Measurements from ENCODE around the gene CDC5L. TPM values are rescaled to one million over a fixed set of nuclear protein-coding genes. Genes with fewer than 3 reads are reported as not detected.

The CDC5L gene
- polyA plus RNA-seq, 1 of the 3 experiments (the other 2 are of a cell fraction), result 6.0 TPM

- Histone ChIP-seq H3K4me2 (no peak overlapping the region), H3K9me3 (no peaks in the 10 kb centered on the region), H3K36me3 (replicated peaks in 1 of 2; ENCODE audit: control insufficient read depth in 1 of 2, insufficient read depth in 2 of 2, low read length in 1 of 2) (peaks cover 65 to 80% of the 10 kb centered on the region in 2 experiments), H4K20me1 (ENCODE audit: insufficient read depth) (no peaks in the 10 kb centered on the region), H3K9me2 (no peaks in the 10 kb centered on the region), H3K4me1 (ENCODE audit: control insufficient read depth in 1 of 2, insufficient read depth in 2 of 2, low read depth in 1 of 2, low read length in 1 of 2) (no peaks in the 10 kb centered on the region), H3K27ac (ENCODE audit: low read depth in 2 of 2, low read length in 1 of 2) (no peak overlapping the region), H3K4me3 (ENCODE audit: low read depth in 2 of 2, low read length in 1 of 2) (no peak overlapping the region), H3K27me3 (ENCODE audit: insufficient read depth) (no peaks in the 10 kb centered on the region), H3F3A (replicated peaks; ENCODE audit: insufficient read depth) (peaks cover 4% of the 10 kb centered on the region), H3K9ac (no peak overlapping the region), H3K79me2 (ENCODE audit: insufficient read depth) (no peaks in the 10 kb centered on the region; the same call in 1 of the 2 replicates), H2AFZ (ENCODE audit: low read depth) (no peak overlapping the region)
- ChIA-PET POLR2A (no interaction called here), CTCF (no interaction called here)
- TF ChIP-seq REST (IDR thresholded peaks at IDR 0.05; ENCODE audit: low read depth, low read length) (no peak), SIN3A (IDR thresholded peaks at IDR 0.05; ENCODE audit: borderline replicate concordance, low read depth, low read length) (no peak), FOSL2 (IDR thresholded peaks at IDR 0.05; ENCODE audit: borderline replicate concordance, low read depth) (no peak), NRF1 (IDR thresholded peaks at IDR 0.05; ENCODE audit: low read depth, low read length) (no peak), EZH2phosphoT487 (IDR thresholded peaks at IDR 0.05; ENCODE audit: borderline replicate concordance, low read depth) (no peak), MAX (IDR thresholded peaks at IDR 0.05; ENCODE audit: low read depth) (no peak), RAD21 (IDR thresholded peaks at IDR 0.05; ENCODE audit: low read length) (no peak), MEF2A (IDR thresholded peaks at IDR 0.05; ENCODE audit: borderline replicate concordance, low read depth) (no peak)
- DNase-seq, result no peak
These were observed 35.8 kb downstream of the CDC5L start for GRCh38 chr6:44423306-44423705.

- no peak overlapping the region for H3K4me3 ChIP-seq (ENCODE audit: low read depth in 2 of 2, low read length in 1 of 2)
- no peaks in the 10 kb centered on the region; the same call in 1 of the 2 replicates for H3K79me2 ChIP-seq (ENCODE audit: insufficient read depth)
- ChIA-PET CTCF (interaction anchor here (1.0 to 14.1 kb wide), 5 partner anchors 34 to 158 kb away, joined by 3 to 154 read pairs (median 6); no protein-coding TSS in a partner anchor), POLR2A (no interaction called here)
- no peaks in the 10 kb centered on the region for H3K4me1 ChIP-seq (ENCODE audit: control insufficient read depth in 1 of 2, insufficient read depth in 2 of 2, low read depth in 1 of 2, low read length in 1 of 2)
- H3K36me3 ChIP-seq (replicated peaks in 1 of 2; ENCODE audit: control insufficient read depth in 1 of 2, insufficient read depth in 2 of 2, low read length in 1 of 2), result peaks cover 62 to 78% of the 10 kb centered on the region in 2 experiments
- H3K4me2 ChIP-seq, result no peak overlapping the region
- DNase-seq, result no peak
- 99% methylated on average over 6 of the region's 6 CpGs for WGBS (ENCODE audit: low lambda C conversion rate)
- no peaks in the 10 kb centered on the region for H4K20me1 ChIP-seq (ENCODE audit: insufficient read depth)
- TF ChIP-seq USF2 (IDR thresholded peaks at IDR 0.05; ENCODE audit: borderline replicate concordance, low read depth, low read length) (no peak), FOXJ3 (CRISPR knock-in tag; IDR thresholded peaks at IDR 0.05) (no peak)
- H3F3A ChIP-seq (replicated peaks; ENCODE audit: insufficient read depth), result peaks cover 13% of the 10 kb centered on the region
- H3K9me2 ChIP-seq, result no peaks in the 10 kb centered on the region
- H2AFZ ChIP-seq (ENCODE audit: low read depth), result no peak overlapping the region
- H3K27ac ChIP-seq (ENCODE audit: low read depth in 2 of 2, low read length in 1 of 2), result no peak overlapping the region
- H3K9ac ChIP-seq, result no peak overlapping the region
- no peaks in the 10 kb centered on the region for H3K9me3 ChIP-seq
- no peaks in the 10 kb centered on the region for H3K27me3 ChIP-seq (ENCODE audit: insufficient read depth)
These were observed 38.4 kb downstream of the CDC5L start for GRCh38 chr6:44425951-44426350.

Measured in SK-N-SH (cell line).